Glutamatergic neuron (in vitro differentiated cells): ENCODE data around the gene APBA2. TPM values are rescaled to one million over a fixed set of nuclear protein-coding genes. Genes with fewer than 3 reads are reported as not detected.
"Not testable (repeated sequence)": the region's sequence is repeated elsewhere in the genome, so short reads cannot be mapped to it uniquely, and the experiment has no call there.

ENCODE experiments used
- DNase-seq: peaks from one replicate; pipeline ENCODE4 v3.0.0; 2022
- H3K27ac Mint-ChIP-seq: one replicate; pipeline ENCODE4 v1.8.0; 2020; ENCODE audit warnings: mild to moderate bottlenecking, mixed read lengths, inconsistent platforms; ENCODE audit not compliant: unreplicated experiment
- H3K27me3 Mint-ChIP-seq: one replicate; pipeline ENCODE4 v1.8.0; 2020; ENCODE audit warnings: mild to moderate bottlenecking, moderate library complexity, mixed read lengths, inconsistent platforms; ENCODE audit not compliant: unreplicated experiment
- H3K36me3 Mint-ChIP-seq: one replicate; pipeline ENCODE4 v1.8.0; 2020; ENCODE audit warnings: mild to moderate bottlenecking, mixed read lengths, inconsistent platforms; ENCODE audit not compliant: unreplicated experiment
- H3K4me1 Mint-ChIP-seq: one replicate; pipeline ENCODE4 v1.8.0; 2020; ENCODE audit warnings: mild to moderate bottlenecking, low read depth, mixed read lengths, inconsistent platforms; ENCODE audit not compliant: unreplicated experiment
- H3K4me3 Mint-ChIP-seq: one replicate; pipeline ENCODE4 v1.8.0; 2020; ENCODE audit warnings: mild to moderate bottlenecking, mixed read lengths, inconsistent platforms; ENCODE audit not compliant: unreplicated experiment
- H3K9me3 Mint-ChIP-seq: one replicate; pipeline ENCODE4 v1.8.0; 2020; ENCODE audit warnings: mild to moderate bottlenecking, moderate library complexity, mixed read lengths, inconsistent platforms; ENCODE audit not compliant: unreplicated experiment
- total RNA-seq: library from RNA; stranded (reverse); fragmentation: NEBNext Ultra II Directional; extraction: Animal tissue kit (Norgen Biotek cat#: 25700); gene quantifications from one replicate; pipeline ENCODE4 v1.2.1, GENCODE V29; 2021; ENCODE audit not compliant: unreplicated experiment
- TF ChIP-seq, protein P1 (sequence below): fragments of 200-600 bp; sonication (generic); IDR thresholded peaks from one replicate; pipeline ENCODE4 v1.5.0; 2021; ENCODE audit not compliant: partially characterized antibody, unreplicated experiment

Gene APBA2
- total RNA-seq, 1 donor from 2014 or later: 166 TPM

DNA sequence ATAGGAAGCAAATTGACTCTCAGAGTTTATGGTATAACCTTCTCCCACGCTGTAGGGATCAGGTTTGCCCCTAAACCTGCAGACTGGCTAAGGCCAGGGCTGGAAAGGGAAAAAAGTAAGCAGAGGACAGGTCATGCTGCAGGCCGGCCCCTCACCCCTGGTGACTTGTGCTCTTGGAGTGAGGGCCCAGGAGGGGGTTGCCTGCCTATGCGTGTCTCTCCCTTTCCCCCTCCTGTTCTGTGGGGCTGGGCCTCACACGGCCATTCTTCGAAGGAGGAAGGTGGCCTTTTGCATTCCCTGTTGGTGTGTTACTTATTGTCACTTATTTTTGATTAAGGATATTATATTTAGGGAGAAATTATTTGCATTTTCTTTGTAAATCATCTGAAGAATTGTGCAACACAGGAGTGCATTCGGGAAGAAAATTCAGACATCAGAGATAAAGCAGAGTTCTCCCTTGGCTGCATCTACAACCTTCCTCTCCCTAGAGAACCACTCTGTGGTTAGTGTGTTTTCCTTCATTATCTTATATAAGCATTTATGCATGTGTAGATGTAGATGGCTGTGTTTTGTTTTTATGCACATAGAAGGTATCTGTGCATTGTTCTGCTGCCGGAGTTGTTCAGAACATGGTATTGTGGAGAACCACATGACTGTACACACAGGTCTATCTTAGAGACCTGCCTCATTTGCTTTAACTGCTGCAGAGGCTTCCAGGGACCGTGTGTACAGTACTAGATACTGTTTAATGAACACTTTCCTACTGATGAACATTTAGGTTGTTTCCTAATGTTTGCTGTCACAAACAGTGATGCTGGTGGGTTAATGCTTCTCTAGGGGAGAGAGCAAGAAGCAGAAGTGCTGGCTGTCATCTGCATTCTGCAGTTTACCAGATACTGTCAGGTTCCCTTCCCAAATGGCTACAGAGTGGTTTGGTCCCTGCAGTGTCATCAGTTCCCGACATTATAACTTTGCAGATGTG is 133.5 kb downstream of the APBA2 start:
- Mint-ChIP-seq H3K36me3 (no peaks in the 10 kb centered on the region), H3K27ac (no peak overlapping the region), H3K4me1 (peaks cover 39% of the 10 kb centered on the region), H3K4me3 (peak overlapping the region; percentile 21), H3K9me3 (peaks cover 10% of the 10 kb centered on the region), H3K27me3 (peaks cover 6% of the 10 kb centered on the region)
- no peak for DNase-seq
- TF ChIP-seq, protein P1, sequence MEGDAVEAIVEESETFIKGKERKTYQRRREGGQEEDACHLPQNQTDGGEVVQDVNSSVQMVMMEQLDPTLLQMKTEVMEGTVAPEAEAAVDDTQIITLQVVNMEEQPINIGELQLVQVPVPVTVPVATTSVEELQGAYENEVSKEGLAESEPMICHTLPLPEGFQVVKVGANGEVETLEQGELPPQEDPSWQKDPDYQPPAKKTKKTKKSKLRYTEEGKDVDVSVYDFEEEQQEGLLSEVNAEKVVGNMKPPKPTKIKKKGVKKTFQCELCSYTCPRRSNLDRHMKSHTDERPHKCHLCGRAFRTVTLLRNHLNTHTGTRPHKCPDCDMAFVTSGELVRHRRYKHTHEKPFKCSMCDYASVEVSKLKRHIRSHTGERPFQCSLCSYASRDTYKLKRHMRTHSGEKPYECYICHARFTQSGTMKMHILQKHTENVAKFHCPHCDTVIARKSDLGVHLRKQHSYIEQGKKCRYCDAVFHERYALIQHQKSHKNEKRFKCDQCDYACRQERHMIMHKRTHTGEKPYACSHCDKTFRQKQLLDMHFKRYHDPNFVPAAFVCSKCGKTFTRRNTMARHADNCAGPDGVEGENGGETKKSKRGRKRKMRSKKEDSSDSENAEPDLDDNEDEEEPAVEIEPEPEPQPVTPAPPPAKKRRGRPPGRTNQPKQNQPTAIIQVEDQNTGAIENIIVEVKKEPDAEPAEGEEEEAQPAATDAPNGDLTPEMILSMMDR: no peak

DNA sequence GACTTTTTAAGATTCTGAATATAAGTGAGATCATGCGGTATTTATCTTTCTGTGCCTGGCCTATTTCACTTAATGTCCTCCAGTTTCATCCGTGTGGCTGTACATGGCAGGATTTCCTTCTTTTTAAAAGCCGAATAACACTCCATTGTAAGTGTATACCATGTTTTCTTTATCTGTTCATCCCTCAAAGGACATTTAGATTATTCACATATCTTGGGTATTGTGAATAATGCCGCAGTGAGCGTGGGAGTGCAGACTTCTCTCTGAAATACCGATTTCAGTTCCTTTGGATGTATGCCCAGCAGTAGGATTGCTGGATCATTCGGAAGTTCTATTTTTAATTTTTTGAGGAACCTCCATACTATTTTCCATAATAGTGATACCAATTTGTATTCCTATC is 136.1 kb downstream of the APBA2 start:
- Mint-ChIP-seq H3K4me1 (peaks cover 23% of the 10 kb centered on the region), H3K9me3 (peaks cover 5% of the 10 kb centered on the region), H3K4me3 (no peak overlapping the region), H3K36me3 (no peaks in the 10 kb centered on the region), H3K27ac (no peak overlapping the region), H3K27me3 (peaks cover 4% of the 10 kb centered on the region)
- DNase-seq: no peak
- TF ChIP-seq, protein P1: no peak

DNA sequence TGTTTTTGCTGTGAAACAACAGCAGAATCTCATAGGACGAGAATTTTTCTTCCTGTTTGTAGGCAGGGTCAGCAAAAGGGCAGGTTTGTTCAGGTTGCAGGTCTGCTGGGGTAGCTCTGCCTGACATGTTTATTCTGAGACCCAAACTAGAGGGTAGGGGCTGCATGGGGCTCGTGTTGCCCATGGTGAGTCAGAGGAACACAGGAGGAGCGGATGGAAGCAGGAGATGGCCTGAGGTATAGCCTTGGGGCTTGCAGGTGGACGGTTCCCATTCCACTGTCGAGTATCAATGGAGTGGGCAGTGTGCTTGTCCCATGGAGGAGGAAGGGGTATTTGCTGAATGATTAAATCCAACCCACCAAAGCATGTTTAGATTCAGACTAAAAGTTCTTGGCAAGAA is 138.9 kb downstream of the APBA2 start:
- DNase-seq: no peak
- H3K27ac Mint-ChIP-seq: peak overlapping the region; percentile 14
- H3K36me3 Mint-ChIP-seq: peaks cover 4% of the 10 kb centered on the region
- H3K9me3 Mint-ChIP-seq: peaks cover 5% of the 10 kb centered on the region
- H3K27me3 Mint-ChIP-seq: peaks cover 4% of the 10 kb centered on the region
- peaks cover 7% of the 10 kb centered on the region for H3K4me1 Mint-ChIP-seq
- no peak overlapping the region for H3K4me3 Mint-ChIP-seq
- TF ChIP-seq, protein P1: no peak

DNA sequence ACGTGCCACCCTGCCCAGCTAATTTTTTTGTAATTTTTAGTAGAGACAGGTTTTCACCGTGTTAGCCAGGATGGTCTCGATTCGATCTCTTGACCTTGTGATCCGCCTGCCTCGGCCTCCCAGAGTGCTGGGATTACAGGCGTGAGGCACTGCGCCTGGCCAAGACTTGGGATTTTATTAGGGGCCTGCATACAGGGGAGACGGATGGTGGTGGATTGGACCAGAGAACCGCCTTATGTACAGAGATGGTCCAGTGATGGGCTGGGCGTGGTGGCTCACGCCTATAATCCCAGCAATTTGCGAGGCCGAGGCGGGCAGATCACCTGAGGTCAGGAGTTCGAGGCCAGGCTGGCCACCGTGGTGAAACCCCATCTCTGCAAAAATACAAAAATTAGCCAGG is 139.6 kb downstream of the APBA2 start:
- not testable (repeated sequence) for H3K4me3 Mint-ChIP-seq, H3K9me3 Mint-ChIP-seq, H3K36me3 Mint-ChIP-seq, H3K27ac Mint-ChIP-seq, H3K4me1 Mint-ChIP-seq, H3K27me3 Mint-ChIP-seq, DNase-seq

DNA sequence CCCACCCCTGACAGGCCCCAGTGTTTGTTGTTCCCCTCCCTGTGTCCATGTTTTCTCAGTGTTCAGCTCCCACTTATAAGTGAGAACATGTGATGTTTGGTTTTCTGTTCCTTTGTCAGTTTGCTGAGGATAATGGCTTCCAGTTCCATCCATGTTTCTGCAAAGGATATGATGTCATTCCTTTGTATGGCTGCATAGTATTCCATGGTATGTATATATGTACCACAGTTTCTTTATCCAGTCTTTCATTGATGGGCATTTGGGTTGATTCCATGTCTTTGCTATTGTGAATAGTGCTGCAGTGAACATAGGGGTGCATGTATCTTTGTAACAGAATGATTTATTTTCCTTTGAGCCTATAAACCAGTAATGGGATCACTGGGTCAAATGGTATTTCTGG is 142.4 kb downstream of the APBA2 start:
- peaks cover 12% of the 10 kb centered on the region for H3K36me3 Mint-ChIP-seq
- H3K27ac Mint-ChIP-seq, DNase-seq, H3K27me3 Mint-ChIP-seq, H3K9me3 Mint-ChIP-seq, H3K4me3 Mint-ChIP-seq, H3K4me1 Mint-ChIP-seq: not testable (repeated sequence)

DNA sequence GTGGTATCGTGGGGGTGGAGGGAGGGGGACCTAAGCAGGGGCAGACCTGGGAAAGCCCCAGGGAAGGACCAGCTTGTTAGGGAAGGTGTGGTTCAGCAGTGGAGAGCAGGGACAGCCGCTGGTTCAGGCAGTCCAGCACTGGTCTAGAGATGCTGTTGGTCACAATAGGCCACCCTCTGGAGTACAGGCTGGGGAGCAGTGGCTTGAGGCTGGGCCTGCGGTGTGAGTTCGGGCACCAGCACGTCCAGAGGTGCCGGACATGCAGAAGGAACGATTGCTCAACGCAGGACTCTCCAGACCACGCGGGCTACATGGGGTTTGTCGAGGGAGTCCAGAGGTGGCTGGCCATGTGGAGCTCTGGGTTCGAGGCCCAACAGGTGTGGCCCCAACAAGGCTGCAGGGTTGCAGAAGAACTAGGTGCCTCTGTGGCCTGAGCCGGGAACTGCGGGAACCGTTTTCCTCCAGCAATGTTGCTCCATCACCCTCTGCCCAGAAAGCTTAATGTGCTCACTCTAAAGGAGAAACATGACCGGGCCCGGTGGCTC is 143.9 kb downstream of the APBA2 start:
- H3K27ac Mint-ChIP-seq: no peak overlapping the region
- peaks cover 12% of the 10 kb centered on the region for H3K36me3 Mint-ChIP-seq
- peaks cover 8% of the 10 kb centered on the region for H3K4me1 Mint-ChIP-seq
- TF ChIP-seq, protein P1: no peak
- H3K4me3 Mint-ChIP-seq: no peak overlapping the region
- peaks cover 2% of the 10 kb centered on the region for H3K27me3 Mint-ChIP-seq
- DNase-seq: no peak
- H3K9me3 Mint-ChIP-seq: peaks cover 2% of the 10 kb centered on the region
